HEK293 (cell line): ENCODE results near the gene RAB5IF.

Experiments used
- BCL11A ChIP-seq: fragments of 450-650 bp; formaldehyde crosslinking; IDR thresholded peaks from 2 replicates; pipeline ENCODE4 v1.5.1; 2016; ENCODE audit warnings: low read depth, missing biosample characterization, missing genetic modification characterization
- SCRT1 ChIP-seq: fragments of 450-650 bp; formaldehyde crosslinking; IDR thresholded peaks from 2 replicates; pipeline ENCODE4 v1.5.1; 2016; ENCODE audit warnings: missing biosample characterization, missing genetic modification characterization, borderline replicate concordance
- ZNF132 ChIP-seq: fragments of 450-650 bp; formaldehyde crosslinking; IDR thresholded peaks from 2 replicates; pipeline ENCODE4 v1.5.1; 2017; ENCODE audit warnings: missing biosample characterization, missing genetic modification characterization, borderline replicate concordance
- ZNF184 ChIP-seq: fragments of 450-650 bp; IDR thresholded peaks from 2 replicates; pipeline ENCODE4 v1.5.1; 2018; ENCODE audit warnings: missing biosample characterization, mild to moderate bottlenecking, missing genetic modification characterization
- ZNF302 ChIP-seq: fragments of 450-650 bp; formaldehyde crosslinking; IDR thresholded peaks from 2 replicates; pipeline ENCODE4 v1.5.1; 2016; ENCODE audit warnings: missing biosample characterization, missing genetic modification characterization, low read depth
- ZNF366 ChIP-seq: fragments of 450-650 bp; formaldehyde crosslinking; conservative IDR thresholded peaks from 2 replicates; pipeline ENCODE4 v1.5.1; 2016; ENCODE audit warnings: missing biosample characterization, missing genetic modification characterization
- ZNF571 ChIP-seq: fragments of 450-650 bp; formaldehyde crosslinking; IDR thresholded peaks from 2 replicates; pipeline ENCODE4 v1.5.0; 2017; ENCODE audit warnings: missing biosample characterization, missing genetic modification characterization
- ZNF747 ChIP-seq: fragments of 450-650 bp; formaldehyde crosslinking; IDR thresholded peaks from 2 replicates; pipeline ENCODE4 v1.5.1; 2016; ENCODE audit warnings: missing biosample characterization, missing genetic modification characterization
- ZSCAN30 ChIP-seq: fragments of 450-650 bp; IDR thresholded peaks from 2 replicates; pipeline ENCODE4 v1.5.1; 2018; ENCODE audit warnings: missing biosample characterization, mild to moderate bottlenecking, missing genetic modification characterization, moderate library complexity
- TF ChIP-seq, protein P1 (sequence below): fragments of 450-650 bp; formaldehyde crosslinking; IDR thresholded peaks from 2 replicates; pipeline ENCODE4 v1.5.1; 2016; ENCODE audit warnings: missing biosample characterization, missing genetic modification characterization

DNA sequence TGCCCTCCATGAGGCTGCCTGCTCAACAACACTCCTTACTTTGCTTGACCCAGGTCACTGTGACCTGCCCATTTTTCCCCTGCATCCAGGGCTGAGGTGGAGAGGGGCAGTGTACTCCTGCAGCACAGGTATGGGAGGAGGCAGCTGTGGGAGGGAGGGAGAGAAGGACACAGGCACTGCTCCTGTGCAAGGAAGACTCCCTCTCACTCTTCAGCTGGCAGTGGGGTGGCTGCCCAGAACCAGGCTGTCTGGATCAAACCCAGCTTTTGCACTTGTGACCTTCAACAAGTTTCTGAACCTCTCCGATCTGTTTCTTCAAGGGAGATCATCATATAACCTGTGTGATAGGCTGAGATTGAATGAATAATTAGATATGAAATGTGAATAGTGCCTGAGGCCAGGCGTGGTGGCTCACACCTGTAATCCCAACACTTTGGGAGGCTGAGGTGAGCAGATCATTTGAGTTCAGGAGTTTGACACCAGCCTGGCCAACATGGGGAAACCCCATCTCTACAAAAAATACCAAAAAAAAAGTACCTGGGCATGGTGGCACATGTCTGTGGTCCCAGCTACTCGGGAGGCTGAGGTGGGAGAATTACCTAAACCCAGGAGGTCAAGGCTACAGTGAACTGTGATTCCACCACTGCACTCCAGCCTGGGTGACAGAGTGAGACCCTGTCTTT is 18.1 kb upstream of the RAB5IF start:
- TF ChIP-seq ZNF366: no peak
- no peak for TF ChIP-seq ZSCAN30 (tag by site-specific recombination)
- TF ChIP-seq, protein P1, sequence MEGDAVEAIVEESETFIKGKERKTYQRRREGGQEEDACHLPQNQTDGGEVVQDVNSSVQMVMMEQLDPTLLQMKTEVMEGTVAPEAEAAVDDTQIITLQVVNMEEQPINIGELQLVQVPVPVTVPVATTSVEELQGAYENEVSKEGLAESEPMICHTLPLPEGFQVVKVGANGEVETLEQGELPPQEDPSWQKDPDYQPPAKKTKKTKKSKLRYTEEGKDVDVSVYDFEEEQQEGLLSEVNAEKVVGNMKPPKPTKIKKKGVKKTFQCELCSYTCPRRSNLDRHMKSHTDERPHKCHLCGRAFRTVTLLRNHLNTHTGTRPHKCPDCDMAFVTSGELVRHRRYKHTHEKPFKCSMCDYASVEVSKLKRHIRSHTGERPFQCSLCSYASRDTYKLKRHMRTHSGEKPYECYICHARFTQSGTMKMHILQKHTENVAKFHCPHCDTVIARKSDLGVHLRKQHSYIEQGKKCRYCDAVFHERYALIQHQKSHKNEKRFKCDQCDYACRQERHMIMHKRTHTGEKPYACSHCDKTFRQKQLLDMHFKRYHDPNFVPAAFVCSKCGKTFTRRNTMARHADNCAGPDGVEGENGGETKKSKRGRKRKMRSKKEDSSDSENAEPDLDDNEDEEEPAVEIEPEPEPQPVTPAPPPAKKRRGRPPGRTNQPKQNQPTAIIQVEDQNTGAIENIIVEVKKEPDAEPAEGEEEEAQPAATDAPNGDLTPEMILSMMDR (tag by site-specific recombination): no peak
- TF ChIP-seq SCRT1 (tag by site-specific recombination): no peak
- no peak for TF ChIP-seq ZNF302 (tag by site-specific recombination)
- TF ChIP-seq BCL11A (tag by site-specific recombination): no peak
- no peak for TF ChIP-seq ZNF571 (tag by site-specific recombination)
- TF ChIP-seq ZNF184 (tag by site-specific recombination): no peak
- TF ChIP-seq ZNF132 (tag by site-specific recombination): no peak
- no peak for TF ChIP-seq ZNF747
